ENCODE data around the gene ABCA1. TPM values are rescaled to one million over a fixed set of nuclear protein-coding genes. Genes with fewer than 3 reads are reported as not detected.

ABCA1 gene
- total RNA-seq, 2 donors from 2014 or later: 7.9 to 19.2 TPM

DNA sequence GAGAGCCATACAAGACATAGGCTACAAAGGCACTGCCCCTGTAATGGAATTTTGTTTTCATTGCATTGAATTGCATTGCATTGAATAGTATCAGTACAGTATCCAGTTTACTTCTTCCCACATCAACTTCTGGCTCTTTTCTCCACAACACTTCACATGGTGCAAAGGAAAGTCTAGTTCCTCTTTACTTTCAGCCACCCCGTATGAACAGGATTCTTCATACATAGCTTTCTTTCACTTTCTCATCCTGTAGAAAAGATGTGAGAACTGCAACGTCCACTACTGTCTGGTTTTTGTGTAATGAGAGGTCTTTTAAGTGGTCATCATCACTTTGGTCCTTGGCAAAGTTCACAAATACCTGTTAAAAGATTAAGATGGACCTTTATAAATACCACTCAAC, 143.9 kb downstream of the ABCA1 start:
- Histone ChIP-seq H3K27me3 (no peaks in the 10 kb centered on the region), H3K36me3 (peaks cover 60% of the 10 kb centered on the region), H3K9me3 (no peaks in the 10 kb centered on the region), H3K27ac (no peak overlapping the region), H3K4me3 (no peak overlapping the region), H3K4me1 (no peaks in the 10 kb centered on the region)
- no peak for DNase-seq (ENCODE audit: low spot score)
- TF ChIP-seq, protein P1, sequence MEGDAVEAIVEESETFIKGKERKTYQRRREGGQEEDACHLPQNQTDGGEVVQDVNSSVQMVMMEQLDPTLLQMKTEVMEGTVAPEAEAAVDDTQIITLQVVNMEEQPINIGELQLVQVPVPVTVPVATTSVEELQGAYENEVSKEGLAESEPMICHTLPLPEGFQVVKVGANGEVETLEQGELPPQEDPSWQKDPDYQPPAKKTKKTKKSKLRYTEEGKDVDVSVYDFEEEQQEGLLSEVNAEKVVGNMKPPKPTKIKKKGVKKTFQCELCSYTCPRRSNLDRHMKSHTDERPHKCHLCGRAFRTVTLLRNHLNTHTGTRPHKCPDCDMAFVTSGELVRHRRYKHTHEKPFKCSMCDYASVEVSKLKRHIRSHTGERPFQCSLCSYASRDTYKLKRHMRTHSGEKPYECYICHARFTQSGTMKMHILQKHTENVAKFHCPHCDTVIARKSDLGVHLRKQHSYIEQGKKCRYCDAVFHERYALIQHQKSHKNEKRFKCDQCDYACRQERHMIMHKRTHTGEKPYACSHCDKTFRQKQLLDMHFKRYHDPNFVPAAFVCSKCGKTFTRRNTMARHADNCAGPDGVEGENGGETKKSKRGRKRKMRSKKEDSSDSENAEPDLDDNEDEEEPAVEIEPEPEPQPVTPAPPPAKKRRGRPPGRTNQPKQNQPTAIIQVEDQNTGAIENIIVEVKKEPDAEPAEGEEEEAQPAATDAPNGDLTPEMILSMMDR (IDR thresholded peaks at IDR 0.05): no peak

DNA sequence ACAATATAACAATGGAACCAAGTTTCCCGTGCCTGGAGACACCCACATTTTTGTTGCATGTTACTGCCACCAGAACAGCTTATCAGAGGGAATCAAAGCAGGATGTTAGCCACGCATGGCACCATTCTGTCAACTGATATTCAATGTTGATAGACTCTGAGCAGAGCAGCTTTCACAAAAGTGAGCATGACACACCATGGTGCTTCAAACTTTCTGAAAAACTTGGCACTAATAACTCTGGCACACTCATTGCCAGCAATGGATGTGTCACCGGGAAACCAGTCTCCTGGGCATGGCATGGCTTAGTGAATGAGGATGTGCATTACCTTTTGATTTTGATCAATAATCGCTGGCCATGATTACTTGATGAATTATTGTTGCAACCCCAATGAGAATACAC, 144.4 kb downstream of the ABCA1 start:
- H3K4me1 ChIP-seq: no peaks in the 10 kb centered on the region
- H3K4me3 ChIP-seq: no peak overlapping the region
- no peak overlapping the region for H3K27ac ChIP-seq
- H3K27me3 ChIP-seq: no peaks in the 10 kb centered on the region
- TF ChIP-seq, protein P1 (IDR thresholded peaks at IDR 0.05): no peak
- no peak for DNase-seq (ENCODE audit: low spot score)
- H3K9me3 ChIP-seq: no peaks in the 10 kb centered on the region
- peaks cover 55% of the 10 kb centered on the region for H3K36me3 ChIP-seq

DNA sequence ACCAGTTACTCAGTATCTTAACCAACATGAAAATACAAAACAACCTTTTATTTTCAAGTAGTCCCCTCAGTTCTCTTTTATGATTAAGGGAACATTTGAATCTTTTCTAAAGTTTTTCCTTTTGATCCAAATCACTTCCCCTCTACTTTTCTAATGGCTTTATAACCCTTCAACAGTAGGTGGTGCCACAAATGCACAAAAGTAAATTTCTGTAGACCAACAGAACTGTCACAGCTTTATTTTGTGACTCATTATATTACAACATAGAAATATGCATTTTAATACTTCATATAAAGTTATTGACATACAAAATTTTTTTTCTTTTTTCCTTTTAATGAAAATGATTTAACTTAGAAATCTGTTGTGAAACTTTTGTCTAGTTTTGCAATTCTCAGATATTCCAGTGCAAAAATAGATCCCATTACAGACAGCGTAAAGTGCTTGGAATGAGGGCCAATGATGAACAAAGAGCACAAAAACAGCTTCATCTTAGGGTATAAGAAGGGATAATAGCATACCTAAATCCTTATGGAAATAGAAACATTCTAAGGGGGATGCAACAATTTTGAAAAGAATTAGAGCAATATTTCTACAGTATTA, 147.1 kb downstream of the ABCA1 start:
- Histone ChIP-seq H3K27me3 (no peaks in the 10 kb centered on the region), H3K4me3 (no peak overlapping the region), H3K27ac (no peak overlapping the region), H3K4me1 (peaks cover 0 to 18% of the 10 kb centered on the region in 2 donors), H3K36me3 (peaks cover 28% of the 10 kb centered on the region), H3K9me3 (no peaks in the 10 kb centered on the region)
- DNase-seq (ENCODE audit: low spot score): no peak
- TF ChIP-seq, protein P1 (IDR thresholded peaks at IDR 0.05): peak in 1 of 2 donors; percentile 56

DNA sequence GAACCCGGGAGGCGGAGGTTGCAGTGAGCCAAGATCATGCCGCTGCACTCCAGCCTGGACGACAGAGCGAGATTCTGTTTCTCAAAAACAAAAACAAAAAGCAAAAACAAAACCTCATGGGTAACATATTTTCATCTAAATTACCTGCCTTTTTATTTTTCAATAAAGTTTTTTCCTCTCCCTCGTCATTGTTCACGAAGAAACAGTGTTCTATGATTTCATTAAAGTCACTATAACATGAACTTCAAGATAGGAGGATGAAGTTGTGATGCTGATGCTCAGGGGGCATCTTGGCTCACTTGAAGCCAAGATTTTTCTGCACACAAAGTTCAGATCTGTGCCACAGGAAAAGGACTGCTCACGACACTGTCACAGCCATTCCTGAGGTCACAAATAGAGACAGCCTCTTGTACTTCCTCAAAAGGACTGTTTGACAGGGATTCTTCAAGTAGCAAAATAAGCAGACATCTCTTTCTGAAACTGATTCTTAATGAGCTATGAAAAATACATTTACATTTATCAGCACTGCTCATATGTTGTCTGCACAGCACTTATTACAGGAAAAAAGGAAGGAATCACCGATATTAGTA, 147.9 kb downstream of the ABCA1 start:
- H3K9me3 ChIP-seq: no peaks in the 10 kb centered on the region
- H3K36me3 ChIP-seq: peaks cover 20% of the 10 kb centered on the region
- H3K4me1 ChIP-seq: peaks cover 0 to 23% of the 10 kb centered on the region in 2 donors
- no peak for DNase-seq (ENCODE audit: low spot score)
- TF ChIP-seq, protein P1 (IDR thresholded peaks at IDR 0.05): no peak
- no peaks in the 10 kb centered on the region for H3K27me3 ChIP-seq
- H3K27ac ChIP-seq: no peak overlapping the region
- no peak overlapping the region for H3K4me3 ChIP-seq

DNA sequence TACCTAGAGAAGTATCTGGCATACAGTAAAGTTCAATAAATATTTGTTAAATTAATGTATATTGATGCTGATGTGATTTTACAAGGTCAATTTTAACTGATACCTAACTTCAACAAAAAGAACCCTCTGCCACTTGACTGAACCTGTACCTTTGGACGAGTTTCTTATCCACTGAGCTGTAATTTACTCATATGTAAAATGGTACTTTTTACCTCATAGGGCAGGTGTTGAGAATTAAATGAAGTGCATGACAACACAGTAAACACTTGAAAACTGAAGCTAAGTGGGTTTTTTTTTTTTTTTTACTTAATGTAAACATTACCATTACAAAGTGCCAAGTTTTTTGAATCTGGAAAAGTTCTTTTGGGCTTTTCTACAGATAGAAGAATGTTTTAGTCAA, 148.6 kb downstream of the ABCA1 start:
- TF ChIP-seq, protein P1 (IDR thresholded peaks at IDR 0.05): no peak

More for the DNA sequence above, 148.6 kb downstream of the ABCA1 start:
- no peaks in the 10 kb centered on the region for H3K27me3 ChIP-seq
- H3K4me3 ChIP-seq: no peak overlapping the region
- no peak for DNase-seq (ENCODE audit: low spot score)
- H3K27ac ChIP-seq: no peak overlapping the region
- H3K9me3 ChIP-seq: no peaks in the 10 kb centered on the region
- peaks cover 13% of the 10 kb centered on the region for H3K36me3 ChIP-seq
- peaks cover 0 to 23% of the 10 kb centered on the region in 2 donors for H3K4me1 ChIP-seq
